ENCODE results near the gene PRELP.
A peak's percentile ranks its signal among the peaks of the same experiment; 100 is the strongest.
"Not testable (repeated sequence)": the region's sequence is repeated elsewhere in the genome, so short reads cannot be mapped to it uniquely, and the experiment has no call there.

The PRELP gene

GRCh38 chr1:203464743-203465142 lies 10.9 kb upstream of the PRELP start:
- Histone ChIP-seq H3K27me3 (no peaks in the 10 kb centered on the region), H3K4me1 (peaks cover 3 to 81% (median 63%) of the 10 kb centered on the region in 4 donors), H3K9me3 (no peaks in the 10 kb centered on the region), H3K4me3 (no peak overlapping the region), H3K36me3 (no peaks in the 10 kb centered on the region), H3K27ac (peak overlapping the region; percentile 93 to 95)
- intact Hi-C loops (cut with DNase I; ENCODE audit: low total_unique reads): no loop called here
- DNase-seq: peak; percentile 26 to 79
- TF ChIP-seq, protein P1, sequence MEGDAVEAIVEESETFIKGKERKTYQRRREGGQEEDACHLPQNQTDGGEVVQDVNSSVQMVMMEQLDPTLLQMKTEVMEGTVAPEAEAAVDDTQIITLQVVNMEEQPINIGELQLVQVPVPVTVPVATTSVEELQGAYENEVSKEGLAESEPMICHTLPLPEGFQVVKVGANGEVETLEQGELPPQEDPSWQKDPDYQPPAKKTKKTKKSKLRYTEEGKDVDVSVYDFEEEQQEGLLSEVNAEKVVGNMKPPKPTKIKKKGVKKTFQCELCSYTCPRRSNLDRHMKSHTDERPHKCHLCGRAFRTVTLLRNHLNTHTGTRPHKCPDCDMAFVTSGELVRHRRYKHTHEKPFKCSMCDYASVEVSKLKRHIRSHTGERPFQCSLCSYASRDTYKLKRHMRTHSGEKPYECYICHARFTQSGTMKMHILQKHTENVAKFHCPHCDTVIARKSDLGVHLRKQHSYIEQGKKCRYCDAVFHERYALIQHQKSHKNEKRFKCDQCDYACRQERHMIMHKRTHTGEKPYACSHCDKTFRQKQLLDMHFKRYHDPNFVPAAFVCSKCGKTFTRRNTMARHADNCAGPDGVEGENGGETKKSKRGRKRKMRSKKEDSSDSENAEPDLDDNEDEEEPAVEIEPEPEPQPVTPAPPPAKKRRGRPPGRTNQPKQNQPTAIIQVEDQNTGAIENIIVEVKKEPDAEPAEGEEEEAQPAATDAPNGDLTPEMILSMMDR (IDR thresholded peaks at IDR 0.05): no peak

- no peaks in the 10 kb centered on the region for H3K9me3 ChIP-seq
- no peaks in the 10 kb centered on the region for H3K27me3 ChIP-seq
- DNase-seq: peak; percentile 80 to 86
- H3K4me3 ChIP-seq: no peak overlapping the region
- TF ChIP-seq, protein P1 (IDR thresholded peaks at IDR 0.05): no peak
- no peaks in the 10 kb centered on the region for H3K36me3 ChIP-seq
- H3K4me1 ChIP-seq: peaks cover 3 to 86% (median 64%) of the 10 kb centered on the region in 4 donors
- peak overlapping the region; percentile 93 to 95 for H3K27ac ChIP-seq
- intact Hi-C loops (cut with DNase I; ENCODE audit: low total_unique reads): no loop called here
Measured at GRCh38 chr1:203465146-203465798, 10.3 kb upstream of the PRELP start.

- no peaks in the 10 kb centered on the region for H3K9me3 ChIP-seq
- H3K4me1 ChIP-seq: peaks cover 3 to 90% (median 64%) of the 10 kb centered on the region in 4 donors
- H3K4me3 ChIP-seq: no peak overlapping the region
- DNase-seq: peak; percentile 94 to 97
- intact Hi-C loops (cut with DNase I; ENCODE audit: low total_unique reads): no loop called here
- no peaks in the 10 kb centered on the region for H3K36me3 ChIP-seq
- TF ChIP-seq, protein P1 (IDR thresholded peaks at IDR 0.05): peak in 1 of 2 experiments; percentile 18
- peak overlapping the region; percentile 93 to 95 for H3K27ac ChIP-seq
- H3K27me3 ChIP-seq: no peaks in the 10 kb centered on the region
Measured at GRCh38 chr1:203465948-203466347, 9.7 kb upstream of the PRELP start.

GRCh38 chr1:203466906-203467549 lies 8.6 kb upstream of the PRELP start:
- DNase-seq: peak; percentile 65 to 87
- H3K4me3 ChIP-seq; H3K9me3 ChIP-seq; H3K27me3 ChIP-seq; H3K36me3 ChIP-seq; intact Hi-C loops (cut with DNase I; ENCODE audit: low total_unique reads): not testable (repeated sequence)
- Histone ChIP-seq H3K4me1 (peaks cover 3 to 87% (median 64%) of the 10 kb centered on the region in 4 donors), H3K27ac (peak overlapping the region; percentile 93 to 95)

DNA sequence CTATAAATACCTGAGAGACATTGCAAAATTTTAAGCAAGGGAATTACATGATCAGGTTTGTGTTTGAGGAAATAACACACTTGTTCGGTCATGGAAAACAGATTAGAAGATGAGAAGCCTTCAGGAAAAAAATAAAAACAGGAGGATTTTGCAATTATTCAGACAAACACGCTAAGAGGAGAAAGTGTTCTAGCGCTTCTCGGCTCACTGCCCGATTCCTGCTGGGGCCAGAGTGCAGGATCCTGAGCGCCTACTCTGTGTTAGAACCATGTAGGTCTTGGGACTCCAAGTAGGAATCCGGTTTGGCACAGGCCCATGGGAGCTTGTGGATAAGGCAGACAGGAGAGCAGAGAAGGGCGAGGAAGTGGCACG lies 8.1 kb upstream of the PRELP start:
- TF ChIP-seq, protein P1 (IDR thresholded peaks at IDR 0.05): no peak
- Histone ChIP-seq H3K27me3 (no peaks in the 10 kb centered on the region), H3K9me3 (no peaks in the 10 kb centered on the region), H3K4me3 (no peak overlapping the region), H3K27ac (peak overlapping the region; percentile 93 to 95), H3K4me1 (peaks cover 3 to 82% (median 59%) of the 10 kb centered on the region in 4 donors), H3K36me3 (no peaks in the 10 kb centered on the region)
- peak; percentile 97 for DNase-seq
- intact Hi-C loops (cut with DNase I; ENCODE audit: low total_unique reads): no loop called here

- no peak for DNase-seq
- Histone ChIP-seq H3K27me3 (no peaks in the 10 kb centered on the region), H3K4me3 (no peak overlapping the region), H3K9me3 (no peaks in the 10 kb centered on the region), H3K36me3 (no peaks in the 10 kb centered on the region), H3K4me1 (peaks cover 3 to 74% (median 53%) of the 10 kb centered on the region in 4 donors), H3K27ac (peak overlapping the region; percentile 93 to 95)
- intact Hi-C loops (cut with DNase I; ENCODE audit: low total_unique reads): no loop called here
- TF ChIP-seq, protein P1 (IDR thresholded peaks at IDR 0.05): no peak
Measured at GRCh38 chr1:203468326-203468725, 7.3 kb upstream of the PRELP start.
